Measurements from ENCODE around the gene OTUB2. TPM values are rescaled to one million over a fixed set of nuclear protein-coding genes. Genes with fewer than 3 reads are reported as not detected.
A peak's percentile ranks its signal among the peaks of the same experiment; 100 is the strongest.

The OTUB2 gene
- total RNA-seq, 6 experiments from 2014 or later = 0.59 to 3.7 (median 0.85) TPM

DNA sequence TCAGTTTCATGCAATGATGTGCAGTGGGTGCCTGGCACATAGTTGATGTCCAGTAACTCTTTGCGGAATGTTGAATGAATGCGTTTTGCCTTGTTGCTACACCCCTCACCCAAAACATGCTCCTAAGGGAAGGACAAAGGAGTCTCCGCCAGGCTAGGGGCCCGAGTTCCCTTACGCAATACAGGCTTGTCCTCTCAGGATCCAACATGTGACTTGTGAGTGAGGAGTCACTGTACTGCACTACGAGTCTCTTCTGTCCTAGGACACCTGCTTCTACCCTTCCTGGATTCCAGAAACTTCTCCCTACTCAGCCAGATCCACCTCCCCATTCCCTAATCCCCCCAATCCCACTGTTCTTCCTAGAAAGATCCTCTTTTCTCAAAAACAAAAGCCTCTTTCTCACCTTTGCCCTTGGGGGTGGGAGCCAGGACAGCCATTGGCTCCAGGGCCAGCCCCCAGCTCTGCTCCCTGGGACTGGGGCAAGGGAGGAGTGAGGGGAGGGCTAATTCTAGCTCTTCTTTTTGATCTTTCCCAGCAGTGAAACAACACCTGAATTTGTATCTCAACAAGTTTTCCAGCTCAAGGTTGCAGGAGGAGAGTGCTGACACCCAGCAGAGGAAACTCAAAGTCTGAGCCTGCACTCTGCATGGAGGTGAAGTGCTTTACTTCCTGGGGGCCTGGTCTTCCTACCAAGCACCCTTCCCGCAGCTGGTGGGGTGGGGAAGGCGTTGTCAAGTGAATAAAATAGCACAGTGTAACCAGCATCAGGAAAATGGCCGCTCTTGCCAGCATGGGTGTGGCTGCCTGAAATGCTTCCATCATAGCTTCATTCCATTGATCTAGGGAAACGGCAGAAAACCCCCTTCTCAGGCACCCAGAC is 3.4 kb upstream of the OTUB2 start:
- ATAC-seq (no peak), DNase-seq (no peak)
- peaks cover 0 to 13% (median under 1%) of the 10 kb centered on the region in 4 donors for H3K4me1 ChIP-seq
- no peak overlapping the region for H3K27ac ChIP-seq
- no peaks in the 10 kb centered on the region for H3K36me3 ChIP-seq
- 54% methylated on average over 5 of the region's 10 CpGs for WGBS (ENCODE audit: insufficient coverage, low coverage, low lambda C conversion rate, missing lambda C conversion rate)
- intact Hi-C loops (cut with DNase I) = no loop called here
- no peaks in the 10 kb centered on the region for H3K27me3 ChIP-seq
- H3K4me3 ChIP-seq = no peak overlapping the region
- TF ChIP-seq, protein P1, sequence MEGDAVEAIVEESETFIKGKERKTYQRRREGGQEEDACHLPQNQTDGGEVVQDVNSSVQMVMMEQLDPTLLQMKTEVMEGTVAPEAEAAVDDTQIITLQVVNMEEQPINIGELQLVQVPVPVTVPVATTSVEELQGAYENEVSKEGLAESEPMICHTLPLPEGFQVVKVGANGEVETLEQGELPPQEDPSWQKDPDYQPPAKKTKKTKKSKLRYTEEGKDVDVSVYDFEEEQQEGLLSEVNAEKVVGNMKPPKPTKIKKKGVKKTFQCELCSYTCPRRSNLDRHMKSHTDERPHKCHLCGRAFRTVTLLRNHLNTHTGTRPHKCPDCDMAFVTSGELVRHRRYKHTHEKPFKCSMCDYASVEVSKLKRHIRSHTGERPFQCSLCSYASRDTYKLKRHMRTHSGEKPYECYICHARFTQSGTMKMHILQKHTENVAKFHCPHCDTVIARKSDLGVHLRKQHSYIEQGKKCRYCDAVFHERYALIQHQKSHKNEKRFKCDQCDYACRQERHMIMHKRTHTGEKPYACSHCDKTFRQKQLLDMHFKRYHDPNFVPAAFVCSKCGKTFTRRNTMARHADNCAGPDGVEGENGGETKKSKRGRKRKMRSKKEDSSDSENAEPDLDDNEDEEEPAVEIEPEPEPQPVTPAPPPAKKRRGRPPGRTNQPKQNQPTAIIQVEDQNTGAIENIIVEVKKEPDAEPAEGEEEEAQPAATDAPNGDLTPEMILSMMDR (IDR thresholded peaks at IDR 0.05) = no peak
- no peak for TF ChIP-seq POLR2A (IDR thresholded peaks at IDR 0.05)
- H3K9me3 ChIP-seq = no peaks in the 10 kb centered on the region

DNA sequence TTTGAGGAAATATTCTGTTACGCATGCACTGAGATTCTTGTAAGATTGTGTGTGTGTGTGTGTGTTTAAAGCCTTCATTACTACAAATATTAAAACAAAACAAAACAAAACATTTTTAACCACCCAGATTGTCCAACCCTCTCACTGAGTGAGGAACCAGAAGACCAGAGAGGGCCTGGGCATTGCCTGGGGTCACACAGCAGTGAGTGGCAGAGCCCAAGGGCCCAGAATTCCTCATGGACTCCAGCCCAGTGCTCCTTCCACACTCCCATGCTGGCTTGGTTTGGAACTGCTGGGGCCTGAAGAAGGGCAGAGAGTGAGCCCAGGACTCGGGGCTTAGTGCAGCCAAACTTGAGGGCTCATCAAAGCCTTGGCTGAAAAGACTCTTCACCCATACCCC is 1.6 kb upstream of the OTUB2 start:
- H3K4me1 ChIP-seq = peaks cover 0 to 13% (median under 1%) of the 10 kb centered on the region in 4 donors
- H3K36me3 ChIP-seq = no peaks in the 10 kb centered on the region
- H3K9me3 ChIP-seq = no peaks in the 10 kb centered on the region
- no peak overlapping the region for H3K27ac ChIP-seq
- H3K27me3 ChIP-seq = no peaks in the 10 kb centered on the region
- DNase-seq (no peak), ATAC-seq (no peak)
- TF ChIP-seq, protein P1 (IDR thresholded peaks at IDR 0.05) = no peak
- no peak for TF ChIP-seq POLR2A (IDR thresholded peaks at IDR 0.05)
- H3K4me3 ChIP-seq = no peak overlapping the region
- WGBS (ENCODE audit: insufficient coverage, low coverage, low lambda C conversion rate, missing lambda C conversion rate) = 100% methylated on average over 1 of the region's 2 CpGs
- intact Hi-C loops (cut with DNase I) = no loop called here

DNA sequence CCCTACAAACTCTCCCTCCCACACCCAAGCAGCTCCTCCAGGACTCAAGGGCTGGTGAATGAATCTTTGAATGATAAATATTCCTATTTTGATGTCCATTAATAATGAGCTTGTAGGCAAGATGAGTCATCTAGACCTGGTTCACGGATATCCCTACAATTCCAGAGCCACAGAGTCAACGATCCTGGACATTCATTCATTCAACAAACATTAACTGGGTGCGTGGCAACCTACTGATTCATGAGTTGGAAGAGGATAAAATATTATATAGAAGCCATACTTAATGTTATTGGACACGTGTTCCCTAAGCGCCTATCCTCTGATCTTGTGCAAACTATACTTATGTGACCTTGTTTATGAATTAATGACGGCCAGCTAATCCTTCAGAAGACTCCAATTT is 420 bp upstream of the OTUB2 start:
- ATAC-seq (no peak), DNase-seq (no peak)
- intact Hi-C loops (cut with DNase I) = no loop called here
- no peaks in the 10 kb centered on the region for H3K27me3 ChIP-seq
- no peaks in the 10 kb centered on the region for H3K36me3 ChIP-seq
- H3K4me3 ChIP-seq = no peak overlapping the region
- no peak overlapping the region for H3K27ac ChIP-seq
- WGBS (ENCODE audit: insufficient coverage, low coverage, low lambda C conversion rate, missing lambda C conversion rate) = 46% methylated on average over 6 of the region's 6 CpGs
- TF ChIP-seq, protein P1 (IDR thresholded peaks at IDR 0.05) = no peak
- no peak for TF ChIP-seq POLR2A (IDR thresholded peaks at IDR 0.05)
- peaks cover 0 to 13% (median under 1%) of the 10 kb centered on the region in 4 donors for H3K4me1 ChIP-seq
- no peaks in the 10 kb centered on the region for H3K9me3 ChIP-seq

DNA sequence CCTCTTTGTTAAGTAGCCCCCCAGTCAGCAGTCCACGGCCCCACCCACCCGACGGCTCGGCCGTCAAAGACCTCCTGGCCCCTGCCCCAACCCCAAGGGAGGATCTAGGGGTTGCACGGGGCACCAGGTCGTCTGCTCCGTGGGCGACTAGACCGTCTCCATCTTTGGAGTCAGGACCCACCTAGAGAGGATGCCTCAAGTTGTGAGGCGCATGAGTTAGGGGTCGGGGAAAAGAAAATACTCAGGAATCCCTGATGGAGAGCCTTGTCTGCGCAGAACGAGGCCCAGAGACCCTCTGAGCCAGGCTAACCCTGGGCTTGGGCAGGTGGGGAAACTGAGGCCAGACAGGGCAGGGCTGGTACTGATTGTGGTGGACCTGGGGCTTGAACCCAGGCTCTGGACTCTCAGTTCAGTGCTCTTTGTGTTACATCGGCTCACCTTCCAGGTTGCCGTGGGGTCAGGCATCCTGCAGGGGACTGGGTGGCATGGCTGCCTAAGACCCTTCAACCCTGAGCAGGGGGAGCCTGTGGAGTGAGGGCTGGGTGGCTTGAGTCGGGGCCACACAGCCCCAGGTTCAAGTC is 839 bp downstream of the OTUB2 start:
- DNase-seq = no peak

More for the DNA sequence above, 839 bp downstream of the OTUB2 start:
- Histone ChIP-seq H3K4me1 (peaks cover 0 to 13% (median under 1%) of the 10 kb centered on the region in 4 donors), H3K27me3 (no peaks in the 10 kb centered on the region), H3K9me3 (no peaks in the 10 kb centered on the region), H3K4me3 (peak overlapping the region; percentile 55 to 75 (median 71)), H3K36me3 (no peaks in the 10 kb centered on the region), H3K27ac (no peak overlapping the region)
- WGBS (ENCODE audit: insufficient coverage, low coverage, low lambda C conversion rate, missing lambda C conversion rate) = 50% methylated on average over 2 of the region's 17 CpGs
- ATAC-seq = no peak
- intact Hi-C loops (cut with DNase I) = no loop called here
- no peak for TF ChIP-seq POLR2A (IDR thresholded peaks at IDR 0.05)
- TF ChIP-seq, protein P1 (IDR thresholded peaks at IDR 0.05) = no peak

Measured in right lobe of liver (tissue), 6 donors.